A549 (cell line): ENCODE measurements around the gene TMEM198. TPM values are rescaled to one million over a fixed set of nuclear protein-coding genes. Genes with fewer than 3 reads are reported as not detected.

ENCODE experiments used
- ATAC-seq, 2 experiments: fragments of 200-7000 bp in 1 of 2; fragments of >200 bp in 1 of 2; cut with Nextera tagmentation in 1 of 2; cut with Tn5 transposase in 1 of 2; 3 replicates each; pipeline versions ENCODE4 v1.8.0 to v1.9.1; 2018 to 2020; ENCODE audit warnings: mild to moderate bottlenecking in 1 of 2, moderate library complexity in 1 of 2
- CTCF ChIA-PET: fragments of 300-600 bp; sonication (Branson Sonifier 250); formaldehyde crosslinking; extraction: SDS; loops from one replicate; lab custom pipeline; 2021; ENCODE audit warnings: antibody characterized with exemption, inconsistent platforms; lab: Yijun Ruan, JAX
- POLR2A ChIA-PET: fragments of 350-600 bp; formaldehyde crosslinking; extraction: SDS; loops from one replicate; lab custom pipeline; 2021; ENCODE audit warnings: antibody characterized with exemption, inconsistent platforms; lab: Yijun Ruan, JAX
- DNase-seq, 2 experiments: peaks; one replicate each; pipeline versions ENCODE4 v3.0.0 to v3.0.0-alpha.2; 2011 to 2016; ENCODE audit warnings: low read depth in 1 of 2, low spot score in 1 of 2
- FAIRE-seq: peaks from 2 replicates; lab custom pipeline; 2011; peaks lifted over from hg19 to GRCh38; lab: Jason Lieb, UNC
- H3K27ac ChIP-seq, 2 experiments: fragments of >200 bp; sonication (Bioruptor Twin); formaldehyde crosslinking; 3 replicates each; pipeline ENCODE4 v1.5.1; 2016 to 2017
- H3K4me1 ChIP-seq: fragments of >200 bp; sonication (Bioruptor Twin); formaldehyde crosslinking; 3 replicates; pipeline ENCODE4 v1.6.1; 2016
- H3K4me2 ChIP-seq: fragments of >200 bp; sonication (Bioruptor Twin); formaldehyde crosslinking; 3 replicates; pipeline ENCODE4 v1.6.1; 2016
- H3K4me3 ChIP-seq: fragments of >200 bp; sonication (Bioruptor Twin); formaldehyde crosslinking; 3 replicates; pipeline ENCODE4 v1.5.1; 2016
- H3K9me3 ChIP-seq: fragments of >200 bp; sonication (Bioruptor Twin); formaldehyde crosslinking; 3 replicates; pipeline ENCODE4 v1.6.1; 2016
- ATOH8 ChIP-seq: fragments of 250-450 bp; sonication (Bioruptor Pico); IDR thresholded peaks from 2 replicates; pipeline ENCODE4 v1.5.0; 2020; ENCODE audit warnings: low read depth, mild to moderate bottlenecking, moderate library complexity
- CBX2 ChIP-seq: fragments of 200-600 bp; sonication (generic); IDR thresholded peaks from 2 replicates; pipeline ENCODE4 v1.6.1; 2016; ENCODE audit warnings: low read depth, mild to moderate bottlenecking, borderline replicate concordance
- CBX8 ChIP-seq: fragments of 200-600 bp; sonication (generic); IDR thresholded peaks from 2 replicates; pipeline ENCODE4 v1.6.1; 2016
- CEBPB ChIP-seq, 2 experiments: fragments of >200 bp in 1 of 2; sonication (Bioruptor Twin) in 1 of 2; formaldehyde crosslinking in 1 of 2; IDR thresholded peaks; 2 replicates each; pipeline ENCODE4 v1.6.1; 2012 to 2016
- E2F6 ChIP-seq: IDR thresholded peaks from 2 replicates; pipeline ENCODE4 v1.6.1; 2012; ENCODE audit warnings: low read depth, borderline replicate concordance
- EP300 ChIP-seq, 2 experiments: fragments of >200 bp; sonication (Bioruptor Twin); formaldehyde crosslinking; IDR thresholded peaks; 2 replicates in 1 of 2; 3 replicates in 1 of 2; pipeline ENCODE4 v1.6.1; 2016 to 2017
- ESRRA ChIP-seq: fragments of 150-350 bp; IDR thresholded peaks from 2 replicates; pipeline ENCODE4 v1.6.1; 2014; ENCODE audit warnings: mild to moderate bottlenecking, low read length, borderline replicate concordance
- FOSB ChIP-seq: fragments of 250-450 bp; sonication (Bioruptor Pico); IDR thresholded peaks from 2 replicates; pipeline ENCODE4 v1.5.0; 2020; ENCODE audit warnings: mild to moderate bottlenecking, moderate library complexity
- FOSL2 ChIP-seq, 2 experiments: fragments of 450-650 bp in 1 of 2; fragments of >200 bp in 1 of 2; sonication (Bioruptor Twin) in 1 of 2; formaldehyde crosslinking; IDR thresholded peaks; 2 replicates each; pipeline versions ENCODE4 v1.5.0 to v1.6.1; 2016 to 2020; ENCODE audit warnings: mild to moderate bottlenecking in 1 of 2, moderate library complexity in 1 of 2
- FOXS1 ChIP-seq: fragments of 250-450 bp; sonication (Bioruptor Pico); IDR thresholded peaks from 2 replicates; pipeline ENCODE4 v1.5.0; 2020; ENCODE audit warnings: mild to moderate bottlenecking, moderate library complexity
- HEYL ChIP-seq: fragments of 250-450 bp; sonication (Bioruptor Pico); IDR thresholded peaks from 2 replicates; pipeline ENCODE4 v1.8.0; 2021; ENCODE audit warnings: mild to moderate bottlenecking, moderate library complexity
- HMGXB4 ChIP-seq: fragments of 250-450 bp; sonication (Bioruptor Pico); IDR thresholded peaks from 2 replicates; pipeline ENCODE4 v1.5.0; 2021; ENCODE audit warnings: mild to moderate bottlenecking, moderate library complexity, borderline replicate concordance
- HOXA7 ChIP-seq: fragments of 250-450 bp; sonication (Bioruptor Pico); IDR thresholded peaks from 2 replicates; pipeline ENCODE4 v1.5.0; 2020; ENCODE audit warnings: mild to moderate bottlenecking, moderate library complexity
- JUN ChIP-seq, 2 experiments: fragments of >200 bp; sonication (Bioruptor Twin); formaldehyde crosslinking; IDR thresholded peaks; 2 replicates in 1 of 2; 3 replicates in 1 of 2; pipeline ENCODE4 v1.6.1; 2016 to 2017
- JUNB ChIP-seq: fragments of >200 bp; sonication (Bioruptor Twin); formaldehyde crosslinking; IDR thresholded peaks from 2 replicates; pipeline ENCODE4 v1.6.1; 2016
- MAX ChIP-seq: IDR thresholded peaks from 2 replicates; pipeline ENCODE4 v1.6.1; 2012
- MAZ ChIP-seq: fragments of 150-350 bp; IDR thresholded peaks from 2 replicates; pipeline ENCODE4 v1.6.1; 2014; ENCODE audit warnings: antibody characterized with exemption, low read depth, low read length, borderline replicate concordance
- MYC ChIP-seq: IDR thresholded peaks from 2 replicates; pipeline ENCODE4 v1.6.1; 2012; ENCODE audit warnings: mild to moderate bottlenecking, inconsistent platforms, low read length, improper control_type of control experiment, borderline replicate concordance
- NFE2L2 ChIP-seq: fragments of 150-350 bp; conservative IDR thresholded peaks from 2 replicates; pipeline ENCODE4 v1.6.1; 2014; ENCODE audit warnings: low read length
- NR3C1 ChIP-seq: fragments of >200 bp; sonication (Bioruptor Twin); formaldehyde crosslinking; IDR thresholded peaks from 3 replicates; pipeline ENCODE4 v1.6.1; 2017
- PBX3 ChIP-seq: IDR thresholded peaks from 2 replicates; pipeline ENCODE4 v1.6.1; 2012
- PHF8 ChIP-seq: fragments of 200-600 bp; sonication (generic); IDR thresholded peaks from 2 replicates; pipeline ENCODE4 v1.6.1; 2016; ENCODE audit warnings: low read depth, mild to moderate bottlenecking, antibody characterized with exemption, moderate library complexity, borderline replicate concordance
- POLR2A ChIP-seq: IDR thresholded peaks from 2 replicates; pipeline ENCODE4 v1.6.1; 2012; ENCODE audit warnings: mild to moderate bottlenecking, low read length
- RAD21 ChIP-seq, 2 experiments: fragments of >200 bp in 1 of 2; sonication (Bioruptor Twin) in 1 of 2; formaldehyde crosslinking in 1 of 2; IDR thresholded peaks in 1 of 2; conservative IDR thresholded peaks in 1 of 2; 2 replicates in 1 of 2; 3 replicates in 1 of 2; pipeline ENCODE4 v1.6.1; 2012 to 2018; ENCODE audit warnings: inconsistent platforms in 1 of 2
- RARB ChIP-seq: fragments of 250-450 bp; sonication (Bioruptor Pico); IDR thresholded peaks from 2 replicates; pipeline ENCODE4 v1.8.0; 2021; ENCODE audit warnings: mild to moderate bottlenecking, moderate library complexity
- RCOR1 ChIP-seq: fragments of 150-350 bp; IDR thresholded peaks from 2 replicates; pipeline ENCODE4 v1.6.1; 2014; ENCODE audit warnings: antibody characterized with exemption, low read length, low read depth
- ZC3H11A ChIP-seq: fragments of 450-650 bp; IDR thresholded peaks from 2 replicates; pipeline ENCODE4 v1.6.1; 2014; ENCODE audit warnings: antibody characterized with exemption, mild to moderate bottlenecking
- ZFP36 ChIP-seq: fragments of 450-650 bp; IDR thresholded peaks from 2 replicates; pipeline ENCODE4 v1.6.1; 2014; ENCODE audit warnings: borderline replicate concordance; ENCODE audit not compliant: partially characterized antibody
- WGBS: methylation state at CpG from one replicate; pipeline ENCODE4 v1.1.6; 2017; ENCODE audit errors: missing lambda C conversion rate; 5-methylcytosine and 5-hydroxymethylcytosine counted together
- polyA plus RNA-seq, 4 experiments: library from polyadenylated mRNA; depleted of rRNA in 3 of 4; stranded (reverse); fragments of >200 nt; fragmentation: RNase III in 1 of 4; extraction: RNeasy Plus Mini Kit Qiagen cat#74134 plus additional on column Dnase treatment in 1 of 4; gene quantifications; 2 replicates in 3 of 4; 3 replicates in 1 of 4; pipeline ENCODE4 v1.2.3, GENCODE V29; 2011 to 2017

The TMEM198 gene
- polyA plus RNA-seq, 2 of the 4 experiments (the other 2 are of a cell fraction), result 0.31 to 0.37 TPM

GRCh38 chr2:219532378-219532649, 11.5 kb upstream of the TMEM198 start:
- no peak for TF ChIP-seq JUN (IDR thresholded peaks at IDR 0.05)
- no peak for TF ChIP-seq EP300 (IDR thresholded peaks at IDR 0.05)
- no peak for TF ChIP-seq FOSB (CRISPR knock-in tag)
- TF ChIP-seq POLR2A, result no peak
- no peak for TF ChIP-seq FOXS1
- no peak for TF ChIP-seq HMGXB4
- no peak for TF ChIP-seq ZC3H11A
- no peak for TF ChIP-seq CBX8
- TF ChIP-seq CBX2, result no peak
- no peak for TF ChIP-seq NR3C1
- TF ChIP-seq MAZ, result no peak
- no peak for TF ChIP-seq RCOR1
- TF ChIP-seq ATOH8 (CRISPR knock-in tag), result no peak
- no peak for TF ChIP-seq PHF8
- no peak for TF ChIP-seq NFE2L2
- no peak for TF ChIP-seq MAX
- TF ChIP-seq RAD21 (conservative IDR thresholded peaks at IDR 0.05 in 1 of 2, IDR thresholded peaks at IDR 0.05 in 1 of 2), result no peak
- TF ChIP-seq RARB (CRISPR knock-in tag), result no peak
- TF ChIP-seq JUNB, result no peak
- no peak for TF ChIP-seq MYC
- H3K9me3 ChIP-seq, result no peaks in the 10 kb centered on the region
- DNase-seq (no peak), ATAC-seq (no peak), FAIRE-seq (no peak)
- no peak overlapping the region for H3K4me3 ChIP-seq
- 0% methylated on average over 1 of the region's 8 CpGs for whole genome bisulfite sequencing
- no peak overlapping the region for H3K27ac ChIP-seq
- H3K4me1 ChIP-seq, result peaks cover 4% of the 10 kb centered on the region; the same call in 1 of the 3 replicates
- ChIA-PET POLR2A (no interaction called here), CTCF (interaction anchor here (6.4 to 79.1 kb wide), 4 partner anchors 9 to 130 kb away, joined by 109 to 3291 read pairs (median 263); partner anchors contain the start of genes ASIC4, CHPF, GMPPA and SPEG)
- H3K4me2 ChIP-seq, result no peak overlapping the region

- Histone ChIP-seq H3K4me1 (peaks cover 4% of the 10 kb centered on the region; the same call in 1 of the 3 replicates), H3K9me3 (no peaks in the 10 kb centered on the region), H3K4me3 (no peak overlapping the region), H3K4me2 (no peak overlapping the region), H3K27ac (no peak overlapping the region)
- 60% methylated on average over 6 of the region's 6 CpGs for WGBS
- ChIA-PET POLR2A (no interaction called here), CTCF (interaction anchor here (0.6 to 79.1 kb wide), 5 partner anchors 7 to 132 kb away, joined by 3 to 3291 read pairs (median 164); partner anchors contain the start of genes ASIC4, CHPF, GMPPA and SPEG)
- FAIRE-seq (no peak), ATAC-seq (no peak), DNase-seq (no peak)
- TF ChIP-seq NR3C1, result no peak
- TF ChIP-seq PBX3, result no peak
- TF ChIP-seq HMGXB4, result no peak
- TF ChIP-seq CEBPB (IDR thresholded peaks at IDR 0.05), result no peak
- no peak for TF ChIP-seq FOSL2 (IDR thresholded peaks at IDR 0.05)
- TF ChIP-seq FOSL2 (CRISPR knock-in tag; IDR thresholded peaks at IDR 0.05), result no peak
- TF ChIP-seq FOSB (CRISPR knock-in tag), result no peak
- no peak for TF ChIP-seq HOXA7 (CRISPR knock-in tag)
- no peak for TF ChIP-seq FOXS1
- TF ChIP-seq E2F6, result no peak
- TF ChIP-seq HEYL (CRISPR knock-in tag), result no peak
- TF ChIP-seq ZFP36, result no peak
- TF ChIP-seq ESRRA, result no peak
- TF ChIP-seq ATOH8 (CRISPR knock-in tag), result no peak
- TF ChIP-seq POLR2A, result no peak
- TF ChIP-seq JUNB, result no peak
Observed at GRCh38 chr2:219533930-219534661, 9.7 kb upstream of the TMEM198 start.
